ENCODE data around the gene NANS. TPM values are rescaled to one million over a fixed set of nuclear protein-coding genes. Genes with fewer than 3 reads are reported as not detected.
A peak's percentile ranks its signal among the peaks of the same experiment; 100 is the strongest.

NANS gene
- total RNA-seq, 2 donors from 2014 or later: 223 to 254 TPM

DNA sequence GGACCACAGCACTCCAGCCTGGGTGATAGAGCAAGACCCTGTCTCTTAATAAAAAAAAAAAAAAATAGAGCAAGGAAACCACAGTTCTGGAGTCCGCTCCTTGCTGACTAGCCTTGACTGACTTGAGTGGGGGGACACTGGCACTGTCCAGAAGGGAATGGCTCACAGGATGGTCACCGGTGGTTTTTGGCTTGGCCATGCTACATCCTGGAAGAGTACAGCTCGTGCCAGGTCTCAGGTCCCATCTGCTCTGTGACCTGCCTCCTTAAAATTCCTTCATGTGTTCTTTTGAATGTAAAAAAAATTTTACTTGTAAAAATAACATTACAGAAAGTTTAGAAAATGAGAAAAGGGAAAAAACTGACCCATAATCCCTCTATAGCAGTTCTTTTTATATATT is 5.6 kb downstream of the NANS start:
- TF ChIP-seq CTCF (IDR thresholded peaks at IDR 0.05): no peak
- H3K4me3 ChIP-seq: no peak overlapping the region
- no peaks in the 10 kb centered on the region for H3K27me3 ChIP-seq
- peaks cover 18% of the 10 kb centered on the region for H3K36me3 ChIP-seq
- H3K27ac ChIP-seq: peak overlapping the region; percentile 45
- no peak overlapping the region for H3K9ac ChIP-seq (ENCODE audit: low read depth in 2 of 2, low read length in 2 of 2)
- intact Hi-C loops (cut with DNase I): no loop called here
- no peaks in the 10 kb centered on the region for H3K9me3 ChIP-seq
- no peak for DNase-seq
- H3K4me1 ChIP-seq: no peaks in the 10 kb centered on the region

- Histone ChIP-seq H3K27me3 (no peaks in the 10 kb centered on the region), H3K4me1 (no peaks in the 10 kb centered on the region), H3K9ac (ENCODE audit: low read depth in 2 of 2, low read length in 2 of 2) (no peak overlapping the region), H3K9me3 (no peaks in the 10 kb centered on the region), H3K36me3 (peaks cover 18% of the 10 kb centered on the region), H3K4me3 (no peak overlapping the region), H3K27ac (no peak overlapping the region)
- intact Hi-C loops (cut with DNase I): no loop called here
- DNase-seq: no peak
- TF ChIP-seq CTCF (IDR thresholded peaks at IDR 0.05): no peak
Measured at GRCh38 chr9:98064623-98065392, 8.3 kb downstream of the NANS start.

DNA sequence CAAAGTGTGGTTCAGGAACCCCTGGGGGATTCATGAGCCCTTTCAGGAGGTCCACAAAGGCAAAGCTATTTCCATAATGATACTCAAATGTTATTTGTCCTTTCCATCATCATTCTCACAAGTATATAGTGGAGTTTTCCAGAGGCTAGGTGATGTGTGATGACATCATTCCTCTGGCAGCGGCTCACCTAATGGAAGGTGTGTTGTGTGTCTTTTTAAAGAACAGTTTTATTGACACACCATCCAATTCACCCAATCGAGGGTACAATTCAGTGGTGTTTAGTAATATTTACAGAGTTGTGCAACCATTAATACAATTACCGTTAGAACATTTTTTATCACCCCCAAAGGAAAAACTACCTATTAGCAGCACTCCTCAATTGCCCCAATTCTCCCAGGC is 9.7 kb downstream of the NANS start:
- Histone ChIP-seq H3K36me3 (peaks cover 12% of the 10 kb centered on the region), H3K4me3 (no peak overlapping the region), H3K9ac (ENCODE audit: low read depth in 2 of 2, low read length in 2 of 2) (no peak overlapping the region), H3K27me3 (no peaks in the 10 kb centered on the region), H3K27ac (no peak overlapping the region), H3K4me1 (no peaks in the 10 kb centered on the region), H3K9me3 (no peaks in the 10 kb centered on the region)
- no peak for TF ChIP-seq CTCF (IDR thresholded peaks at IDR 0.05)
- no peak for DNase-seq
- intact Hi-C loops (cut with DNase I): no loop called here

GRCh38 chr9:98067184-98067583 is 10.7 kb downstream of the NANS start:
- Histone ChIP-seq H3K4me1 (peaks cover 4% of the 10 kb centered on the region), H3K27ac (no peak overlapping the region), H3K4me3 (no peak overlapping the region), H3K27me3 (no peaks in the 10 kb centered on the region), H3K9me3 (no peaks in the 10 kb centered on the region), H3K36me3 (peaks cover 8% of the 10 kb centered on the region), H3K9ac (ENCODE audit: low read depth in 2 of 2, low read length in 2 of 2) (no peak overlapping the region)
- no peak for DNase-seq
- no peak for TF ChIP-seq CTCF (IDR thresholded peaks at IDR 0.05)
- intact Hi-C loops (cut with DNase I): no loop called here

- no peak overlapping the region for H3K4me3 ChIP-seq
- peaks cover 11% of the 10 kb centered on the region for H3K4me1 ChIP-seq
- no peaks in the 10 kb centered on the region for H3K9me3 ChIP-seq
- TF ChIP-seq CTCF (IDR thresholded peaks at IDR 0.05): no peak
- intact Hi-C loops (cut with DNase I): no loop called here
- H3K9ac ChIP-seq (ENCODE audit: low read depth in 2 of 2, low read length in 2 of 2): no peak overlapping the region
- no peaks in the 10 kb centered on the region for H3K27me3 ChIP-seq
- H3K27ac ChIP-seq: peak overlapping the region; percentile 13
- DNase-seq: no peak
- peaks cover 2% of the 10 kb centered on the region for H3K36me3 ChIP-seq
Measured at GRCh38 chr9:98069551-98069950, 13.0 kb downstream of the NANS start.

Measured in colonic mucosa (tissue), 4 donors.